IPS DF 19.7 (cell line): Measurements from ENCODE around the gene DHRS12.

ENCODE experiments used
- DNase-seq: peaks from one replicate; pipeline ENCODE4 v3.0.0-alpha.2; 2013; ENCODE audit warnings: low read depth, low spot score

Gene DHRS12

DNA sequence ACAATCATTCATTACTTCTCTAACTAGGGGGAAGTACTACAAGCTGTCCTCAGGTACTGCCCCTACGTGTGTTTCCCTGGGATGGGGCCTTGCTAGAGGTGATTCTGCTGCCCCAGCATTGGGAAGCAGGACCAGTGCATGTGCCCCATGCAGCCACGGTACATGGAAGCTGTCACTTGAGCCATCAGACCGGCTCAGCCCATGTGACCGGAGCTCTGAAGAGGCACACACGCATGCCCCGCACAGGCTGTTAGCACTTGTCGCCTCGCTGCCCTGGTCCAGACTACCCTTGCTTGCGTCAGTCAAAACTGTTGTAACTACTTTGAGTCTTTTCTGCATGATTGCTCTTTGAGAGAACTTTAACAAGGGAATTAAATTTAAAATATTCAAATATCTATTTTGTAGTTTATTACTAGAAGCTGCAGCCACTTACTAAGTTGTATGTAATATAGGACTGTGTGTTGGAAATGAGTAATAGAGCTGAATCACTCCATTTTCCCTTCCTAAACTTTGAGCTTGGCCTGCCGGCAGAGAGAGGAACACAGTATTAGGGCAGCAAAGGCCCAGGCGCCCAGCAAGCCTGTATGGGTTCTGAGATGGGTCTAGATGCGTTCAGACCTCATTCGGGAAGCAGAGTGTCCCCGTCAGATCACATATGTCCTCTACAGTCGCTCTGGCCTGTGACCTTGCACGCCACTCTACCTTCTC is 42.2 kb downstream of the DHRS12 start:
- no peak for DNase-seq

GRCh38 chr13:51760592-51760991 is 43.4 kb downstream of the DHRS12 start:
- DNase-seq, result no peak

- DNase-seq, result no peak
Observed at GRCh38 chr13:51759240-51759639, 44.7 kb downstream of the DHRS12 start.

DNA sequence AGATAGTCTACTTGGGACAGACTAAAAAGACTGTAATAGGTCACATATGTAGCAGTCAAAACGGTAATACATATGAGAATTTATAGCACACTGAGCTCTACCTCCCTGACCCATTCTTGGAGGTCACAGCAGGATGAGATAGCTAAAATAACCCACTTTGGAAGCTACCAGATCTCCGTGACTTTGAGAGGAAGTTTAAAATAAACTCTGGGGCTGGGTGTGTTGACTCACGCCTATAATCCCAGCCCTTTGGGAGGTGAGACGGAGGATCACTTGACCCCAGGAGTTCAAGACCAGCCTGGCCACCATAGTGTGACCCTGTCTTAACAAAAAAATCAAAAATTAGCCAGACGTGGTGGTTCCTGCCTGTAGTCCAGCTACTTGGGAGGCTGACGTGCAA is 45.3 kb downstream of the DHRS12 start:
- DNase-seq, result no peak

GRCh38 chr13:51756651-51757050 is 47.3 kb downstream of the DHRS12 start:
- DNase-seq, result no peak

- DNase-seq, result no peak
Observed at GRCh38 chr13:51747438-51748434, 56.2 kb downstream of the DHRS12 start.

- DNase-seq, result no peak
Observed at GRCh38 chr13:51746802-51747201, 57.2 kb downstream of the DHRS12 start.

- DNase-seq, result no peak
Observed at GRCh38 chr13:51745243-51745642, 58.7 kb downstream of the DHRS12 start.

DNA sequence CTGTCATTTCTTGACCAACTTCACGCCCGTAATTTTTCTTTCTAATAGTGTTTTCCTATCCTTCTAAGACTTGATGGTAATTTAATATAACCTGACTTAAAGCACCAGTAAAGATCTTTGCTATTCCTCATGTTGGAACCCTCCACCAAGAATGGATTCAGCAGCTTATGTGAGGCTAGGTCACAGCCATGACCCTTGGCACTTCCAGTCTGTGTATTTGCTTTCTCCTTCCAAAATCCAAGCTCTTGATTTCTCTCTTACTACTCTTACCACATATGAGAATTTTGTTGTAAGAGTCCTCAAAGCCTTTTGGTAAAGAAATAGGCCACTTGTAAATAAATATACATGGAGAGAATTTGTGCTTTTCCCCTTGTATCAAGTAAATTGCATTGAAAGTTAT is 61.4 kb downstream of the DHRS12 start:
- DNase-seq, result no peak

DNA sequence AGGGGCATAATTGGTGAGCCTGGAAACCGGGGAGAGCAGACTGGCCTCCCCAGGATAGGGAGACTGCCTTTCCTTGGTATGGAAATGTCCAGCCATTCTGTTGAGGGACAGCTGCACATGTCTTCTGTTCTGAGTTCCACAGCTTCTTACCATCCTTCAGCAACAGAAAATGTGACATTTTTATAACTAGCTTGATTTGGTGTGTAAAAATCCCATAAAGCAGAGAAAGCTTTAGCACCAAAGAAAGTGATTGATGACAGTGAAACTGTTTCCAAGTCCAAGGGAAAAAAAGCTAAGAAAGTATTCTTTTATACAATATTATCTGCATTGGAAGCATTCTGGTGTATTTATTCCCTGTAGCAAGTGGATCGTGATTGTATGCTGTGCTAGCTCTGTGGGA is 61.9 kb downstream of the DHRS12 start:
- no peak for DNase-seq

GRCh38 chr13:51740698-51741097 is 63.3 kb downstream of the DHRS12 start:
- DNase-seq, result no peak

GRCh38 chr13:51739027-51739764 is 64.8 kb downstream of the DHRS12 start:
- DNase-seq, result no peak

- no peak for DNase-seq
Observed at GRCh38 chr13:51738226-51738905, 65.6 kb downstream of the DHRS12 start.

- no peak for DNase-seq
Observed at GRCh38 chr13:51737609-51738008, 66.4 kb downstream of the DHRS12 start.

DNA sequence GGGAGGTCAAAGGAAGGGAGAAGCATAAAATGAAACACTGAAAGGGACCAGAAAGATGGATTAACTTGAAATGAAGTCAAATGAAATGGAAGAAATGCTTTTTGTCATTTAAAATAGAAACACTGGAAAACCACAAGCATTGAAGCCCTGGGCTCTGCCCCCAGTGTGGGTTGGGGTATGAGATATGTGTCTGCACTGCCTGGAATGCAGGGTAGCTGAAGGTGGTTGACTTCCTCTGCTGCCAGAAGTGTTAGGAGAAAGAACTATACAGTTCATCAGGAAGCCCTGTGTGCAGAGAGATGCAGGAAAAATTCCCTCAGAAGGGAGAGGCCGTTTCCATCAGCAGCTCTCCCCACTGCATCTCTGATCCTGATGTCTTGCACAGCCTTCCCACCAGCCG is 69.2 kb downstream of the DHRS12 start:
- no peak for DNase-seq

DNA sequence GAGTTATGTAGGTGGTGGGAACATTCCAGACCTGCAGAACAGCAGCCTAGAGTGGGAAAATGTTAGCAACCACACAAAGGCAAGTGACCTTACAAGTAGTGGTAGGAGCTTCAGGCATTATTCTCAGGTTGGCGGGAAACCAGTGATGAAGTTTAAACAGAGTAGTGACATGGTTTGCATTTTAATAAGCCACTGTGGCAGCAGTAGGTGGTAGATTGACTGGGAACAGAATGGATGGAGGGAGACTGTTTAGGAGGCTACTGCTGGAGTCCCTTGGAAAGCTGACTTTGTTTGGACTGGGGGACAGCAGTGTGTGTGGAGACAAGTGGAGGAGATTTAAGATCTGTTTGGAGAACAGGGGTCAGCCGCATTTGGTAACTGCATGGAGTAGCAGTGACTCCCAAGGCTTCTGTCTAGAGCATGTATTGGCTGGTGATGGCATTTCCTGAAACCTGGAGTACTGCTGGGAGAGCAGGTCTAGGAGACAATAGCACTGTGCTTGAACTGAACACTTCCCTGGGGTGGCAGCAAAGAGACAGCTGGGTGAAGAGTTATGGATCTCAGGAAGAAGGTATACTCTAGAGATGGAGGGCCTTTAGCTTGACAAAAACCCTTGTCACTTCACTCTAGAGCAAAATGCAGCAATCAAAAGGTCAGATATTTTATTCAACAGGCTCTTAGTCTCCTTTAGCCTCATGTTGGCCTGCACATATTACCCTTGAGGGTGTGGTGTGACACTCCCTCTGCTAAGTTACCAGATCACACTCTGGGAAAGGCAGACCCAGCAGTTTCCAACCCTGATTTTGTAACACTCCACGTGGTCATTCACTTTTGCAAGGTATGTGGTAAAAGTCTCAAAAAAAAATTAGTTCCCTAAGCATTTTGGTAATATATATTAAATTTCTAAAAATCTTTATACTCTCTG is 70.3 kb downstream of the DHRS12 start:
- DNase-seq, result no peak

DNA sequence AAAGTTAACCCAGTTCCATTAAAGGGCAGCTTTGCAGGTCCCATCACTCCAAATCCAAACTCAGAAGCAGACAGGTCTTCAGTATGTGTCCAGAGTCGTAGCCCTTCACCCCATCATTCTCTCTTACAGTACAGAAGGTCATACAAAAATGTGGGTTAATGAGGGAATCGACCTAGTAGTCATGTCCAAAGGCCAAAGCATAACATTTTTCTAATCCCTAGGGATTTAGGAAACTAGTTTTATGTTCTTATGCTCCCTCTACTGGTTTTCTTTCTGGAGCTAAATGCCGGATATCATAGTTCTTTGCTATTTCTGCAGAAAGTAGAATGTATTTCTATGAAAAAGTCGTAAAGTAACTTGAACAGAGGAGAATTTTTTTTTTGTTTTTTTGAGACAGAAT is 72.2 kb downstream of the DHRS12 start:
- no peak for DNase-seq

GRCh38 chr13:51730927-51731326 is 73.0 kb downstream of the DHRS12 start:
- DNase-seq, result no peak

DNA sequence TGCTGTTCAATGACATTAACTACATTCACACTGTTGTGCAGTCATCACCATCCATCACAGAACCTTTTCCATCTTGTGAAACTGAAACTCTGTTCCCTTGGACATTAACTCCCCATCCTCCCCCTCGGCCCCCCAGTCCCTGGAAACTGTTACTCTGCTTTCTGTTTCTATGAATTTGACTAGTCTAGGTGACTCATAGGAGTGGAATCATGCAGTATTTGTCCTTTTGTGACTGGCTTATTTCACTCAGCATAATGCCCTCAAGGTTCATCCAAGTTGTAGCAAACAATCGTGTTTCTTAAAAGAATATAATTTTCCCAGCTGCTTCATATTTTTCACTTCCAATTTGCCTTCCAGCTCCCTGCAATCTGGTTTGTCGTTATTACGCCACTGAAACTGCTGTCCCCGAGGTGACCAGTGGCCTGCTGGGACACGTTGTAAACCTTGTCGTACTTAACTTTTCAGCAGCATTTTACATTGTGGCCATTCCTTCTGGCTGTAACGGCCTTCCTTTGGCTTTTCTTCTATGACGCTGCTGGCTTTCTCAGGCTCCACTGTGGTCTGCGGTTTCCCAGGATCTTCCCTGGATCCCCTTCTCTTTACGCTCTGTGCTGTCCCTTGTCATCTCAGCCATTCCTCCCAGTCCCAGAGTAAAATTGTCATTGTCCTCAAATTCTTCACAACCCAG is 74.0 kb downstream of the DHRS12 start:
- no peak for DNase-seq

DNA sequence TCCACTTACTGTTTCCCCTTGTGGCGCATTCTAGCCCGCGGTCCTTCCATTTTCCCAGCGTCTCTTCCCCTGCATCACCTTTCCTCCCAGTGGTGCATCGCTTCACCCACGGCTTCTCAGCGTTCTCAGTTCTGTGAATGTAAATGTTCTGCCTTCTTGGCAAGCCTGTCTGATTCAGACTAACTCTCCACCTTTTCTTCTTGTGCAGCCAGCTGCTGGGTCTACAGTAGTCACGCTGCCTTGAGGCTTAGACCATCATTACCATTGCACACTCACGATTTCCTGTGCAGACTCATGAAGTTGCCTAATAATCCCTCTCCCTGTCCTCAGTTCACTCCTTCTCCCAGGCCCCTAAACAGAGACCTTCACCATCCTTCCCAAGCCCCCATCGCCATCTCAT is 75.0 kb downstream of the DHRS12 start:
- DNase-seq, result no peak
